ENCODE data around the gene RHAG.

- TF ChIP-seq FOXM1 (IDR thresholded peaks at IDR 0.05; ENCODE audit: borderline replicate concordance) (no peak), ZNF384 (IDR thresholded peaks at IDR 0.05) (no peak), L3MBTL2 (conservative IDR thresholded peaks at IDR 0.05) (no peak)
Observed at GRCh38 chr6:49647476-49647875, 10.8 kb upstream of the RHAG start.

Measured in HEK293T (cell line).